ENCODE data around the gene MTRF1. TPM values are rescaled to one million over a fixed set of nuclear protein-coding genes. Genes with fewer than 3 reads are reported as not detected.

Gene MTRF1
- total and polyA plus RNA-seq, 10 donors: 10.6 to 17.8 (median 16.1) TPM

GRCh38 chr13:41259875-41260501 lies 3.4 kb downstream of the MTRF1 start:
- DNase-seq: no peak
- H3K4me1 ChIP-seq: peaks cover 5 to 37% (median 15%) of the 10 kb centered on the region in 6 donors
- 92 to 98% (median 94%) methylated on average over 6 of the region's 6 CpGs for WGBS, 5 donors
- TF ChIP-seq POLR2AphosphoS5 (IDR thresholded peaks at IDR 0.05): no peak
- TF ChIP-seq CTCF (IDR thresholded peaks at IDR 0.05 in 8 of 11, conservative IDR thresholded peaks at IDR 0.05 in 3 of 11): no peak
- TF ChIP-seq POLR2A (IDR thresholded peaks at IDR 0.05): no peak
- intact Hi-C loops (cut with DNase I; ENCODE audit: low total_unique reads): no loop called here
- peaks cover 0 to 65% (median 33%) of the 10 kb centered on the region in 6 donors for H3K36me3 ChIP-seq
- no peaks in the 10 kb centered on the region for H3K9me3 ChIP-seq
- no peak overlapping the region for H3K4me3 ChIP-seq
- H3K27me3 ChIP-seq (replicated peaks in 1 of 7): no peaks in the 10 kb centered on the region
- no peak overlapping the region for H3K27ac ChIP-seq

- Histone ChIP-seq H3K36me3 (peaks cover 6 to 89% (median 48%) of the 10 kb centered on the region in 6 donors), H3K9me3 (no peaks in the 10 kb centered on the region), H3K4me3 (no peak overlapping the region), H3K27ac (no peak overlapping the region), H3K4me1 (peaks cover under 1 to 23% (median 6%) of the 10 kb centered on the region in 6 donors), H3K27me3 (replicated peaks in 1 of 7) (no peaks in the 10 kb centered on the region)
- TF ChIP-seq POLR2A (IDR thresholded peaks at IDR 0.05) (no peak), CTCF (IDR thresholded peaks at IDR 0.05 in 8 of 11, conservative IDR thresholded peaks at IDR 0.05 in 3 of 11) (no peak), POLR2AphosphoS5 (IDR thresholded peaks at IDR 0.05) (no peak)
- DNase-seq: no peak
- intact Hi-C loops (cut with DNase I; ENCODE audit: low total_unique reads): no loop called here
Measured at GRCh38 chr13:41257535-41257934, 5.8 kb downstream of the MTRF1 start.

- 89 to 93% (median 91%) methylated on average over 1 of the region's 1 CpG for WGBS, 5 donors
- TF ChIP-seq POLR2A (IDR thresholded peaks at IDR 0.05) (no peak), POLR2AphosphoS5 (IDR thresholded peaks at IDR 0.05) (no peak), CTCF (IDR thresholded peaks at IDR 0.05 in 8 of 11, conservative IDR thresholded peaks at IDR 0.05 in 3 of 11) (no peak)
Measured at GRCh38 chr13:41254902-41255301, 8.5 kb downstream of the MTRF1 start.

GRCh38 chr13:41250993-41251392 lies 12.4 kb downstream of the MTRF1 start:
- intact Hi-C loops (cut with DNase I; ENCODE audit: low total_unique reads): no loop called here
- DNase-seq: no peak

More at GRCh38 chr13:41254902-41255301, 8.5 kb downstream of the MTRF1 start:
- no peak for DNase-seq
- H3K4me3 ChIP-seq: no peak overlapping the region
- no peak overlapping the region for H3K27ac ChIP-seq
- H3K27me3 ChIP-seq (replicated peaks in 1 of 7): no peaks in the 10 kb centered on the region
- intact Hi-C loops (cut with DNase I; ENCODE audit: low total_unique reads): no loop called here
- peaks cover 0 to 19% (median 2%) of the 10 kb centered on the region in 6 donors for H3K4me1 ChIP-seq
- H3K36me3 ChIP-seq: peaks cover 6 to 96% (median 50%) of the 10 kb centered on the region in 6 donors
- H3K9me3 ChIP-seq: no peaks in the 10 kb centered on the region

More at GRCh38 chr13:41250993-41251392, 12.4 kb downstream of the MTRF1 start:
- peaks cover 6 to 98% (median 35%) of the 10 kb centered on the region in 6 donors for H3K36me3 ChIP-seq
- no peak overlapping the region for H3K27ac ChIP-seq
- no peaks in the 10 kb centered on the region for H3K27me3 ChIP-seq (replicated peaks in 1 of 7)
- H3K4me1 ChIP-seq: no peaks in the 10 kb centered on the region
- H3K9me3 ChIP-seq: no peaks in the 10 kb centered on the region
- H3K4me3 ChIP-seq: no peak overlapping the region
- no peak for TF ChIP-seq POLR2A (IDR thresholded peaks at IDR 0.05)
- TF ChIP-seq POLR2AphosphoS5 (IDR thresholded peaks at IDR 0.05): no peak
- no peak for TF ChIP-seq CTCF (IDR thresholded peaks at IDR 0.05 in 8 of 11, conservative IDR thresholded peaks at IDR 0.05 in 3 of 11)

Measured in spleen (tissue), 11 donors.